Body of pancreas (tissue), 4 donors: Measurements from ENCODE around the gene IFNL3. TPM values are rescaled to one million over a fixed set of nuclear protein-coding genes. Genes with fewer than 3 reads are reported as not detected.

Experiments
- ATAC-seq: fragments of 150-250 bp; one replicate; pipeline ENCODE4 v1.9.1; 2016
- DNase-seq, 4 donors: peaks; one replicate each; pipeline ENCODE4 v3.0.0-alpha.2; 2019
- H3K27ac ChIP-seq, 4 donors: fragments of 200-600 bp; sonication (generic); 1 replicate in 3 of 4; 2 replicates in 1 of 4; pipeline versions ENCODE4 v1.5.1 to v1.6.1; 2016 to 2019; ENCODE audit warnings: mild to moderate bottlenecking in 1 of 4, mixed read lengths in 1 of 4, moderate library complexity in 1 of 4
- H3K27me3 ChIP-seq, 2 donors: fragments of 200-600 bp; sonication (generic); one replicate each; pipeline ENCODE4 v1.6.0; 2016; ENCODE audit warnings: mild to moderate bottlenecking in 1 of 2
- H3K36me3 ChIP-seq, 2 donors: fragments of 200-600 bp; sonication (generic); replicated peaks in 1 of 2; 2 replicates each; pipeline ENCODE4 v1.5.1; 2016; ENCODE audit warnings: low read depth in 2 of 2; ENCODE audit not compliant: insufficient read depth in 1 of 2
- H3K4me1 ChIP-seq: fragments of 200-600 bp; sonication (generic); one replicate; pipeline ENCODE4 v1.6.0; 2016
- H3K4me3 ChIP-seq, 2 donors: fragments of 200-600 bp; sonication (generic); 1 replicate in 1 of 2; 2 replicates in 1 of 2; pipeline ENCODE4 v1.5.1; 2016 to 2019
- H3K9me3 ChIP-seq, 3 donors: fragments of 200-600 bp; sonication (generic); 1 replicate in 2 of 3; 2 replicates in 1 of 3; pipeline ENCODE4 v1.5.1; 2016
- CTCF ChIP-seq, 7 experiments: fragments of 450-650 bp in 4 of 7; fragments of 200-600 bp in 3 of 7; sonication (generic) in 3 of 7; IDR thresholded peaks; one replicate each; pipeline ENCODE4 v1.5.1; 2016 to 2019; ENCODE audit warnings: antibody characterized with exemption in 7 of 7
- POLR2A ChIP-seq, 3 donors: fragments of 450-650 bp; IDR thresholded peaks; one replicate each; pipeline ENCODE4 v1.6.1; 2016; ENCODE audit warnings: antibody characterized with exemption in 3 of 3, mild to moderate bottlenecking in 2 of 3
- WGBS, 2 donors: methylation state at CpG; one replicate each; pipeline ENCODE4 v1.1.5; 2017; 5-methylcytosine and 5-hydroxymethylcytosine counted together
- intact Hi-C: fragments of 100-400 bp; cut with DNase I; formaldehyde crosslinking; loops from one replicate; pipeline ENCODE4 v1.15.1; 2023
- total RNA-seq, 2 donors: library from RNA; depleted of rRNA; stranded (reverse); fragments of >200 nt; gene quantifications; one replicate each; pipeline ENCODE4 v1.1.0, GENCODE V29; 2016

The IFNL3 gene
- total RNA-seq, 2 donors from 2014 or later: not detected

DNA sequence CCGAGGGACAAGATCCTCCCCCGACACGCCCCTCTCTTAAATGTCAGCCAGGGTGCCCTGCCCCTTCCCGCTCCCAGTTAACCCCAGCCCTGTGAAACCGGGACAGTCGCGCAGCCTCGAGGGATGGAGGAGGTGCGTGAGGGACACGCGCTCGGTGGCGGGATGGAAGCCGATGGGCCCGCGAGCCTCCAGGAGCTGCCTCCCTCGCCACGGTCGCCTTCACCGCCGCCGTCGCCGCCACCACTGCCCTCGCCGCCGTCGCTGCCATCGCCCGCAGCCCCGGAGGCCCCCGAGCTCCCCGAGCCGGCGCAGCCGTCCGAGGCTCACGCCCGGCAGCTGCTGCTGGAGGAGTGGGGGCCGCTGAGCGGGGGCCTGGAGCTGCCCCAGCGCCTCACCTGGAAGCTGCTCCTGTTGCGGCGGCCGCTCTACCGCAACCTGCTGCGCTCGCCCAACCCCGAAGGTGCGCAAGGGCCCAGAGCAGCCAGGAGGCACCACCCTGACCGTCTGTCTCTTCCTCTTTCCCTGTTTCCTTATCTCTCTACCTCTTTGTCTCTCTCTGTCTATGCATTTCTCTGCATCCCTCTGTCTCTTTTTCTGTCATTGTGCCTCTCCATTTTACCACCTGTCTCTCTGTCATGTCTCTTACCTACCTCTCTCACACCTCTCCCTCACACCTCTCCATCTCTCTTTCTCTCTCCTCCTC, 47.8 kb downstream of the IFNL3 start, which contains the start of gene NCCRP1:
Gene NCCRP1, plus strand, starts transcription at position 105 of the 703 bp plus-strand sequence. Its CDS starts 19 bp downstream, at position 124.
- DNase-seq (peak in 2 of 4 donors; percentile 47 to 48), ATAC-seq (no peak)
- H3K27me3 ChIP-seq: no peaks in the 10 kb centered on the region
- peak within 1 kb of the TSS; percentile 65 to 91 (median 82) for H3K27ac ChIP-seq
- H3K4me1 ChIP-seq: peaks cover 76% of the 10 kb centered on the region
- H3K36me3 ChIP-seq: no peaks in the 10 kb centered on the region
- TF ChIP-seq CTCF (IDR thresholded peaks at IDR 0.05) (no peak), POLR2A (IDR thresholded peaks at IDR 0.05) (peak in 2 of 3 donors; percentile 20 to 25)
- no peak within 1 kb of the TSS for H3K4me3 ChIP-seq
- WGBS, 2 donors: 2 to 19% methylated on average over 12 to 50 of the region's 51 CpGs
- no peaks in the 10 kb centered on the region for H3K9me3 ChIP-seq
- intact Hi-C loops: no loop called here

DNA sequence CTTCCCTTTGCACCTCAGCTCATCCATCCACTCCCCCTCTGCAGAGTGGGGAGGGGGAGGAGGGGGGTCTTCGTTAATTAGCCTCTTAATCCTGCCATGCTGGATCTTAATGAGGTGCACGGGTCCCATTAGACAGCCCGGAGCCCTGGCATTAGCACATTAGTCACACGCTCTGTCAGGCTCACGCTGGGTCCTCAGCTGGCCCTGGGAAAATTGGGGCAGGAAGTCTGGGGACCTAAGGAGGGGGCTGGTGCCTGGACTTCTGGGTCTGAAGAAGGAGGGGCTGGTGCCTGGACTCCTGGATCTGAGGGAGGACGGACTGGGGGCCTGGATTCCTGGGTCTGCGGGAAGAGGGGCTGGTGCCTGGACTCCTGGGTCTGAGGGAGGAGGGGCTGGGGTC, 48.5 kb downstream of the IFNL3 start:
- H3K36me3 ChIP-seq: no peaks in the 10 kb centered on the region
- H3K27ac ChIP-seq: peak overlapping the region in 3 of 4 donors; percentile 33 to 81 (median 56)
- DNase-seq (no peak), ATAC-seq (no peak)
- H3K4me3 ChIP-seq: no peak overlapping the region
- no peaks in the 10 kb centered on the region for H3K9me3 ChIP-seq
- no peaks in the 10 kb centered on the region for H3K27me3 ChIP-seq
- intact Hi-C loops: no loop called here
- 6 to 10% methylated on average over 3 to 7 of the region's 7 CpGs for WGBS, 2 donors
- H3K4me1 ChIP-seq: peaks cover 76% of the 10 kb centered on the region
- TF ChIP-seq CTCF (IDR thresholded peaks at IDR 0.05) (no peak), POLR2A (IDR thresholded peaks at IDR 0.05) (no peak)

DNA sequence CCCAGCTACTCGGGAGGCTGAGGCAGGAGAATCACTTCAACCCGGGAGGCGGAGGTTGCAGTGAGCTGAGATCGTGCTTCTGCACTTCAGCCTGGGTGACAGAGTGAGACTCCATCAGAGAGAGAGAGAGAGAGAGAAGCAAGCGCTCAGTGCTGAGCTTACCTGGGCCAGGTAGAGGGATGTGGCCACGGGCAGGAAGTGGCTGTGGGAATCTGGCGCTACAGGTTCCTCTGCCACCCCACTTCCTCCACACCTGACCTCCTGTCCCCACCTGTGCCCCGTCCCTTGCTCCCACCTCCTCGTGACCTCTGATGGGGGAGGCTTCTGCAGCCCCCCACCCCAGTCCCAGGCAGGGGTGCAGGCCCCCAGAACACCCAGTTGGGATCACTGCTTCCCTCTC, 49.1 kb downstream of the IFNL3 start:
- no peak for TF ChIP-seq POLR2A (IDR thresholded peaks at IDR 0.05)
- TF ChIP-seq CTCF (IDR thresholded peaks at IDR 0.05): no peak
- intact Hi-C loops: no loop called here
- peaks cover 75% of the 10 kb centered on the region for H3K4me1 ChIP-seq
- DNase-seq (peak; percentile 41 to 63 (median 52)), ATAC-seq (no peak)
- WGBS, 2 donors: 21 to 23% methylated on average over 8 to 9 of the region's 9 CpGs
- H3K4me3 ChIP-seq: no peak overlapping the region
- no peaks in the 10 kb centered on the region for H3K9me3 ChIP-seq
- no peaks in the 10 kb centered on the region for H3K27me3 ChIP-seq
- peak overlapping the region; percentile 33 to 81 (median 60) for H3K27ac ChIP-seq
- no peaks in the 10 kb centered on the region for H3K36me3 ChIP-seq

- ATAC-seq (no peak), DNase-seq (peak; percentile 38 to 70 (median 66))
- H3K4me3 ChIP-seq: no peak overlapping the region
- no peaks in the 10 kb centered on the region for H3K36me3 ChIP-seq
- H3K9me3 ChIP-seq: no peaks in the 10 kb centered on the region
- TF ChIP-seq POLR2A (IDR thresholded peaks at IDR 0.05) (no peak), CTCF (IDR thresholded peaks at IDR 0.05) (no peak)
- intact Hi-C loops: no loop called here
- 32 to 33% methylated on average over 8 to 9 of the region's 9 CpGs for WGBS, 2 donors
- H3K4me1 ChIP-seq: peaks cover 67% of the 10 kb centered on the region
- H3K27me3 ChIP-seq: no peaks in the 10 kb centered on the region
- peak overlapping the region; percentile 56 to 81 (median 68) for H3K27ac ChIP-seq
Observed at GRCh38 chr19:39194832-39195542, 49.8 kb downstream of the IFNL3 start.
